GM21515 (cell line): ENCODE measurements around the gene XPNPEP1.

Experiments used
- ATAC-seq: cut with Tn5 transposase; IDR thresholded peaks from one replicate; pipeline ENCODE4 v1.9.1; 2021; ENCODE audit not compliant: unreplicated experiment

Gene XPNPEP1

DNA sequence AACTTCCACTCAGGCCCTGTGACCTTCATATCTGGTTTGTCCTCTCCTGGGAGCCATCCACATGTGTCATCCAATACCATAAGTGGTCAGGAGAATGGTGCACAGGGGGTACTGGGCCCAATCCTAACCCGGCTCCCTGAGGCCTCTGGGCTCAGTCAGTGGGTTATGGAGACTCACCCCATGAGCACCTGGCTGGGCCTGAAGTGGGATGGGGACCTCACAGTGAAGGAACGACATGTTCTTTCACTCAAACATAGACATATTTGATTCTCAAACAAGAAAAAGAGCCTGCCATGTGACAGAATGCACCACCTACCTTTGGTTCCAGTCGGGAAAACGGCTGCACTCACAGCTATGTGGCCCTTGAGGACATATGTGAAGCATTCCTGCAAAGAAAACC is 51.8 kb downstream of the XPNPEP1 start:
- no peak for ATAC-seq

- no peak for ATAC-seq
Measured at GRCh38 chr10:109866995-109867635, 56.2 kb downstream of the XPNPEP1 start.

DNA sequence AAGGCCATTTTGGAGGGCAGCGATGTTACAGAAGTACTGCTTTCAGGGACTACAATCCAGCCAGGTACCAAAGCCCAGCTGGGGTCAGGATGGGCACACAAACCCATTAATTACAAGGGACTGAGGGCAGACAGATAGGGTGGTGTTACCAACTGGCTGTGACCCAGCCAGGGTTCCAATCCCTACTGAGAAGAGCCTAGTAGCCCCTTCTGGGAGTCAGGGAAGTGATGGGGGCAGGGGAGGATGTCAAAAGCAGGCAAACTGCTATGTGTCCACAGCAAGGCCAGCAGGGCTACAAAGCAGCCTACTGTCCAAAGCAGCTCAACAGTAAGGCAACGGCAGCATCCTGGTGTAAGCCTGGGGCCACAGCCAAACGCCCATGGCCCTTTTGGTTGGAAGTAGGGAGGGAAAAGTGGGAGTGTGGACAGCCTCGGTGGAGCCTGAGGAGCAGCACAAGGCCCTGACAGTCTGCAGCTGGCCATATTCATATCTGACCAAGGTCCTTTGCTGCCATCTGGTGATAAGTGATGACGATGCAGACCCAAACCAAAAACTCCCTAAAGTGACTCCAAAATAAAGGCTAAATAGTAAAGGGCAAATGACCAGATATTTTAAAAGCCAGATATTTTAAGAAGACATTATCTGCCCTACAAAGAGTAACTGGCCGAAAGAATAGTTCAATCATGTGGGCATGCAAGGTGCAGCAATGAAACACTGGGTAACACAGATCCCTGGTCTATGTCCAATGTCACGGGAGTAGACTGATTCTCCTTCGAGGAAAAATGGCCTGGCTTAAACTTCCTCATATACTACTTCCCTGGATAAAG is 56.9 kb downstream of the XPNPEP1 start:
- ATAC-seq, result no peak

DNA sequence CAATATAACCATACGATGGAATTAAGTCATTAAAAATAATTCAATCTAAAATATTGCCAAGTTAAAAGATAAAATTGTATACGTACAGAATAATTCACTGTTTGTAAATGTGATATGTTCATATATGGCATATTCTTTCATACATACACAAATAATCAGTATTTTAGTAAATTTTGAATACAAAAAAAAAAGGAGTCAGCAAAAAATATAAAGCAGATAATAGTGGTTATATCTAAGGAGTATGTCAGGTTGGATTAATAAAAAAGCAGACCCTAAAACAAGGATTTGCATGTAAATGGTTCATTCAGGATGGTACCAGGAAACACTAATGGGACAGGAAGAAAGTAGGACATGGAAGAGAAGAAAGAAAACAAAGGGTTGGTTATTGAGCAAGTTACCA is 59.5 kb downstream of the XPNPEP1 start:
- ATAC-seq, result no peak

DNA sequence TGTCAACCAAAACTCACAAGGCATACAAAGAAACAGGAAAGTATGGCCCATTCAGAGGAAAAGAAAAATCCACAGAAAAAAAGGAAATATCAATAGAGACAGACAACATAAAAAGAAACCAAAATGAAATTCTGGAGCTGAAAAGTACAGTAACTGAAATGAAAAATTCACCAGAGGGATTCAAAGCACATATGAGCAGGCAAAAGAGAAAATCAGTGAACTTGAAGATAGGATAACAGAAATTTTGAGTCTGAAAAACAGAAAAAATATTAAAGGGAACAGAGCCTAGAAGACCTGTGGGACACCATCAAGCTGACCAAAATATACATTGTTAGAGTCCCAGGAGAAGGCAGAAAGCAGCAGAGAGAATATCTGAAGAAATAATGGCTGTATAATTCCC is 60.6 kb downstream of the XPNPEP1 start:
- no peak for ATAC-seq

GRCh38 chr10:109862041-109862440 is 61.3 kb downstream of the XPNPEP1 start:
- ATAC-seq, result no peak

GRCh38 chr10:109861081-109861480 is 62.2 kb downstream of the XPNPEP1 start:
- no peak for ATAC-seq

GRCh38 chr10:109859221-109859620 is 64.1 kb downstream of the XPNPEP1 start:
- no peak for ATAC-seq

DNA sequence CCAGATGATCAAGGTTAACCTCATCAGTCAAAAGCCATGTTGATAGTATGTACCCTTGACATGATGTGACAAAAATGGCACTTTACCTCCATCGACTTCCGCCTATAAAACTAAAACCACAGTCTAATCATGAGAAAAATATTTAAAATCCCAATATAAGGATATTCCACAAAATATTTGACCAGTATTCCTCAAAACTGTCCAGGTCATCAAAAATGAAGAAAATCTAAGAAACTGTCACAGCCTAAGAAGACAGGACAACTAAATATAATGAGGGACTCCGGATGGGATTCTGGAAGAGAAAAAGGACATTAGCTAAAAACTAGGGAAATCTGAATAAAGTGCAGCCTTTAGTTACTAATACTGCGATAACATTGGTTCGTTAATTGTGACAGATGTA is 67.6 kb downstream of the XPNPEP1 start:
- no peak for ATAC-seq

- no peak for ATAC-seq
Measured at GRCh38 chr10:109853921-109854320, 69.4 kb downstream of the XPNPEP1 start.

DNA sequence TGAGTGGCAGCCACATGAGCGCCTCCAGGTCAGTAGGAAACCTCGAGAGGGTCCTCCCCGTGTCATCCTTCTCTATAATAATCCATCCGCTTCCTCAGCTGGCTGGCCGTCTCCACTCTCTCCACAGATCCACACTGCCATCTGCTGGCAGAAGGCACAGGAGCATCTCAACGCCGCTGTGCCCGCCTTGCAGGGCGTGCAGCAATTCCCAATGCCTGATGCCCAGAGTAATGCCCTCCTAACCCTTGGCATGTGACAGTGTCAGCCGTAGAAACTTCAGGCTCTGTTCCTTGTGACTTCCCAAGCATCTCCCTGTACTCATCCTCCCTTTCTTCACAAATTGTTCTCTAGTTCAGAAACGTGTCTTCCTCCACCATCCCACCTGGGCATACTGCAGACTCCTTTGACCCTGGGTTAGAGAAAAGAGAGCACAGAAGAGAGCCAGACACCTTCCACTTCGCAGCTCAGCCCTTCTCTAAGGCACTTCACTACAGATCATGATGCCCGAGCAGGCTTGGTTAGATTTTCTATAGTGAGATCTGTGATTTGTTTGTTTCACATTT is 70.8 kb downstream of the XPNPEP1 start:
- ATAC-seq, result peak; percentile 91

- peak; percentile 22 for ATAC-seq
Measured at GRCh38 chr10:109851616-109852474, 71.5 kb downstream of the XPNPEP1 start.

DNA sequence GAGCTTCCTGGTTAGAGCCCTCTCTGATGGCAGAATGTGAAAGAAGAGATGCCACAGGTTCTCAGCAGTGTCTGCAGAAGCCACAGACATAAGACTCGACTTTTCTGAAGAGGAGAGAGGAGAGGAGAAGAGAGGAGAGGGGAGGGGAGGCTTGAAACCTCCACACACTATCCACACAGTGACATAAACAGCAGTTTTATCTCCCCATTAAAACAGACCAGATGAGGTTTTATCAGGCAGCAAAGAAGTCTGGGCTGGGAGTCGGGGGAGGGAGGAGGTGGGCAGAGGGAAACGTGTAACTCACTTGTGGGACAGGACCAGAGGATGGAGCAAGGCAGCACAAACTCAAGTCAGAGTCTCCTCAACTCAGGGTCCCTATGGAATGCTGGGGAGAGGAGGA is 76.5 kb downstream of the XPNPEP1 start:
- ATAC-seq, result no peak

DNA sequence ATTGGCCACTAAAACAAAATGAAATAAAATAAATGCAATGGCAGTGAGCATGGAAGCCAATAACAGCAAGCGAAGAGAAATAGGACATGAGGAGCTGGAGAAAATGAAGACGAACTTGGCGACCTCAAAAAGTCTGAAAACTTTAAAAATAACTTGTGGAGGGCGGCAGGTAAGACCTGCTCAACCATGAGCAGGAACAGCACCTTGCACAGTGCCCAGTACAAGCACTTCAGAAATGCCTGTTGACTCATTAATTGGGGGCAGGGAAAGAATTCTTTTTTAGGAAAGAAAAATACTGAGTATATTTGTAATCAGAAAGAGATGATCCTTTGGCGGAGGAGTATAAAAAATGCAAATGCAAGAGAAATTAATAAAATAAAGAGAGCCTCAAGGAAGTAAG is 78.0 kb downstream of the XPNPEP1 start:
- no peak for ATAC-seq

DNA sequence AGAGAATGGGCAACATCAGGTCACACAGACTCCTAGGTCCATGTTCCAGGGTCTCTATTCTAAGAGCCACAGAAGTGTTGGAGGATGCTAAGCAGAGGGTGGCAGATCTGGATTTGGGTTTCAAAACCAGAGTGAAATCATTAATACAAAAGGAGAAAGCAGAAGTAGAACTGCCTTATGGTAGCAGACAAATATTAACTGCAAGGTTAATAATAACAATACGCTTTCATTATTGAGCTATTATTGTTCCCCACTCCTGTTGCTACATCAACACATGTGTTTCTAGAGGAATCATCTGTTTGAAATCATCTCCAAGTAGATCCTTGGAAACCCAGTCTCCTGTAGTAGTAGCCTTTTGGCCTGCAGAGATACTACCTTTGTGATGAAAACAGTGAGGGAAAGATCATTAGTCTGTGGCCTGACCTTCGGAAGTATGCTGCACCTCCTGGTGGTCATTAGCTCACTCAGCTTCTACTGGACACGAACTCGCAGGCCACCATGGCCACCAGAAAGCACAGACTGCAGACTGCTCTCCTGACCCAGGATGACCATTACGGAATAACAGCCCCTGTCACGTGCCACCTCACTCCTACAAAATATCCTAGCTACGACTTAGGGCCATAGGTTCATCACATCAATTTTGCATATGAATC is 84.6 kb downstream of the XPNPEP1 start:
- no peak for ATAC-seq

DNA sequence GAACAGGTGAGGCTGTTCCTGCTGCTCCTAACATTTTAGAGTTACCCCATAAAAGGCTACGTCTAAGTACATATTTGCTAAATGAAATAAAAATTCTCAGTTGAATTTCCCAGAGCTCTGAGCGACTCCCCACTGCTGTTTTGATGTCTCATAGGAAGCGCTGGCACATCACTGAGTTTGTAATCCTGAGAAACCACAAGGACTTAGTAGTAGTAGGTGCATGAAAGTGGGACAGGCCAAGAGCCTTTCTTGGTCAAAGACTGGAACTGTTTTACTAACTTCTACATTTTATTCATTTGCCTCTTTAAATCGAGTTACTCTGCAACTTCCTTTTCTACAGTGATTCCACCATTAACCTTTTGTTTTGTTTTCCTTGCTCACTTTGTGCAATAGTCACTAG is 85.9 kb downstream of the XPNPEP1 start:
- ATAC-seq, result no peak

GRCh38 chr10:109835257-109835656 is 88.1 kb downstream of the XPNPEP1 start:
- no peak for ATAC-seq

- no peak for ATAC-seq
Measured at GRCh38 chr10:109831846-109832245, 91.5 kb downstream of the XPNPEP1 start.

- no peak for ATAC-seq
Measured at GRCh38 chr10:109824206-109824605, 99.1 kb downstream of the XPNPEP1 start.

- no peak for ATAC-seq
Measured at GRCh38 chr10:109823196-109823595, 100.1 kb downstream of the XPNPEP1 start.

- ATAC-seq, result no peak
Measured at GRCh38 chr10:109821672-109822071, 101.6 kb downstream of the XPNPEP1 start.
